ENCODE measurements around the gene JCAD.

- no peak for TF ChIP-seq CTCF (IDR thresholded peaks at IDR 0.05)
- TF ChIP-seq POLR2A (IDR thresholded peaks at IDR 0.05), result no peak
These were observed 35.2 kb upstream of the JCAD start for GRCh38 chr10:30094601-30095000.

Data from sigmoid colon (tissue), 3 donors.